K562 (cell line): ENCODE data around the gene CLEC3B.

Experiments used
- C11orf30 ChIP-seq: fragments of 450-650 bp; IDR thresholded peaks from 2 replicates; pipeline ENCODE4 v1.6.1; 2016; ENCODE audit warnings: low read depth, mild to moderate bottlenecking
- CAMTA2 ChIP-seq: fragments of 250-450 bp; sonication (Bioruptor Pico); conservative IDR thresholded peaks from 2 replicates; pipeline ENCODE4 v1.5.1; 2022
- EHMT2 ChIP-seq: fragments of 450-650 bp; IDR thresholded peaks from 2 replicates; pipeline ENCODE4 v1.6.1; 2018; ENCODE audit warnings: antibody characterized with exemption
- KAT2B ChIP-seq: IDR thresholded peaks from one replicate; pipeline ENCODE4 v1.6.1; 2012; ENCODE audit warnings: low read depth, mild to moderate bottlenecking, control low read depth, inconsistent platforms, low read length, moderate library complexity
- PHF8 ChIP-seq: fragments of 200-600 bp; sonication (generic); IDR thresholded peaks from 2 replicates; pipeline ENCODE4 v1.6.1; 2012; ENCODE audit warnings: mixed run types, mild to moderate bottlenecking, inconsistent platforms, low read length, moderate library complexity, borderline replicate concordance
- TARDBP ChIP-seq: fragments of 450-650 bp; IDR thresholded peaks from 2 replicates; pipeline ENCODE4 v1.6.1; 2016
- TBL1XR1 ChIP-seq, 2 experiments: IDR thresholded peaks; 2 replicates each; pipeline ENCODE4 v1.6.1; 2012; ENCODE audit warnings: improper control_type of control experiment in 2 of 2, low read length in 2 of 2, mild to moderate bottlenecking in 1 of 2
- YBX1 ChIP-seq: fragments of 450-650 bp; IDR thresholded peaks from 2 replicates; pipeline ENCODE4 v1.7.1; 2016; ENCODE audit warnings: mild to moderate bottlenecking
- ZNF589 ChIP-seq: fragments of 200-800 bp; sonication (Bioruptor generic); IDR thresholded peaks from 2 replicates; pipeline ENCODE4 v1.6.1; 2016; ENCODE audit warnings: low read depth, missing genetic modification characterization, missing compliant biosample characterization
- TF ChIP-seq, protein P1 (sequence below), 3 experiments: IDR thresholded peaks in 2 of 3; conservative IDR thresholded peaks in 1 of 3; 2 replicates each; pipeline ENCODE4 v1.5.1; 2011 to 2012; ENCODE audit warnings: low read length in 3 of 3, mild to moderate bottlenecking in 3 of 3, control low read depth in 2 of 3, improper control_type of control experiment in 1 of 3, inconsistent platforms in 1 of 3, low read depth in 1 of 3, mixed read lengths in 1 of 3, moderate library complexity in 1 of 3; ENCODE audit not compliant: insufficient read depth in 2 of 3
- TF ChIP-seq, protein P2 (sequence below), 2 experiments: fragments of 450-650 bp; formaldehyde crosslinking in 1 of 2; IDR thresholded peaks; 2 replicates each; pipeline versions ENCODE4 v1.4.0 to v1.6.1; 2014 to 2020; ENCODE audit warnings: mild to moderate bottlenecking in 2 of 2, borderline replicate concordance in 1 of 2, low read depth in 1 of 2
- TF ChIP-seq, protein P3 (sequence below): sonication (generic); formaldehyde crosslinking; IDR thresholded peaks from 2 replicates; pipeline ENCODE4 v1.9.0; 2022; ENCODE audit warnings: mild to moderate bottlenecking, missing genetic modification reagents
- TF ChIP-seq, protein P4 (sequence below), 3 experiments: fragments of 200-800 bp in 1 of 3; fragments of 250-450 bp in 1 of 3; fragments of 450-650 bp in 1 of 3; sonication (Bioruptor Pico) in 1 of 3; sonication (Bioruptor generic) in 1 of 3; formaldehyde crosslinking in 1 of 3; IDR thresholded peaks; 2 replicates each; pipeline versions ENCODE4 v1.6.1 to v1.8.0; 2016 to 2022; ENCODE audit warnings: mild to moderate bottlenecking in 2 of 3, missing genetic modification characterization in 2 of 3, missing compliant biosample characterization in 1 of 3, moderate library complexity in 1 of 3

DNA sequence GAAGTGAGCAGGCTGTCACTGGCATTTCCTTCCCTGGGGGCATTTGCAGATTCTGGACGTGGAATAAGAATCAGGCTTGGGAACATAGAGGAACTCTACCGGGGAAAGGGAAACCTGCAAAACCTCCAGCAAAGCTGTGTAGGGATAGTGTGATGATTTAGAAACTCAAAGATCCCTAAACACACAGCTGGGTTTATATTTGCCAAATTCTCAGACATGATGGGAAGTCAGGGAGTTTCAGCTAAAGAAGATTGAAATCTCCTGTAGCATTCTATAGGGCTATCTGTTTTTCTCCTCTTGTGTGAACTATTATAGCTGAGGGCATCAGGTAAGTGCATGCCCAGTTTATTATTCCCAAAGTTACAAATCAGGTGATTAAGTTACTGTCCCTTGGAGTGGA lies 9.2 kb upstream of the CLEC3B start:
- no peak for TF ChIP-seq TARDBP
- no peak for TF ChIP-seq KAT2B
- TF ChIP-seq PHF8, result no peak
- TF ChIP-seq, protein P1, sequence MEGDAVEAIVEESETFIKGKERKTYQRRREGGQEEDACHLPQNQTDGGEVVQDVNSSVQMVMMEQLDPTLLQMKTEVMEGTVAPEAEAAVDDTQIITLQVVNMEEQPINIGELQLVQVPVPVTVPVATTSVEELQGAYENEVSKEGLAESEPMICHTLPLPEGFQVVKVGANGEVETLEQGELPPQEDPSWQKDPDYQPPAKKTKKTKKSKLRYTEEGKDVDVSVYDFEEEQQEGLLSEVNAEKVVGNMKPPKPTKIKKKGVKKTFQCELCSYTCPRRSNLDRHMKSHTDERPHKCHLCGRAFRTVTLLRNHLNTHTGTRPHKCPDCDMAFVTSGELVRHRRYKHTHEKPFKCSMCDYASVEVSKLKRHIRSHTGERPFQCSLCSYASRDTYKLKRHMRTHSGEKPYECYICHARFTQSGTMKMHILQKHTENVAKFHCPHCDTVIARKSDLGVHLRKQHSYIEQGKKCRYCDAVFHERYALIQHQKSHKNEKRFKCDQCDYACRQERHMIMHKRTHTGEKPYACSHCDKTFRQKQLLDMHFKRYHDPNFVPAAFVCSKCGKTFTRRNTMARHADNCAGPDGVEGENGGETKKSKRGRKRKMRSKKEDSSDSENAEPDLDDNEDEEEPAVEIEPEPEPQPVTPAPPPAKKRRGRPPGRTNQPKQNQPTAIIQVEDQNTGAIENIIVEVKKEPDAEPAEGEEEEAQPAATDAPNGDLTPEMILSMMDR (IDR thresholded peaks at IDR 0.05 in 2 of 3, conservative IDR thresholded peaks at IDR 0.05 in 1 of 3; ENCODE audit: insufficient read depth in 2 of 3, low read depth in 1 of 3, low read length in 3 of 3), result no peak
- TF ChIP-seq ZNF589 (CRISPR knock-in tag), result no peak
- no peak for TF ChIP-seq EHMT2
- no peak for TF ChIP-seq TBL1XR1 (IDR thresholded peaks at IDR 0.05; ENCODE audit: low read length in 2 of 2)
- TF ChIP-seq, protein P2, sequence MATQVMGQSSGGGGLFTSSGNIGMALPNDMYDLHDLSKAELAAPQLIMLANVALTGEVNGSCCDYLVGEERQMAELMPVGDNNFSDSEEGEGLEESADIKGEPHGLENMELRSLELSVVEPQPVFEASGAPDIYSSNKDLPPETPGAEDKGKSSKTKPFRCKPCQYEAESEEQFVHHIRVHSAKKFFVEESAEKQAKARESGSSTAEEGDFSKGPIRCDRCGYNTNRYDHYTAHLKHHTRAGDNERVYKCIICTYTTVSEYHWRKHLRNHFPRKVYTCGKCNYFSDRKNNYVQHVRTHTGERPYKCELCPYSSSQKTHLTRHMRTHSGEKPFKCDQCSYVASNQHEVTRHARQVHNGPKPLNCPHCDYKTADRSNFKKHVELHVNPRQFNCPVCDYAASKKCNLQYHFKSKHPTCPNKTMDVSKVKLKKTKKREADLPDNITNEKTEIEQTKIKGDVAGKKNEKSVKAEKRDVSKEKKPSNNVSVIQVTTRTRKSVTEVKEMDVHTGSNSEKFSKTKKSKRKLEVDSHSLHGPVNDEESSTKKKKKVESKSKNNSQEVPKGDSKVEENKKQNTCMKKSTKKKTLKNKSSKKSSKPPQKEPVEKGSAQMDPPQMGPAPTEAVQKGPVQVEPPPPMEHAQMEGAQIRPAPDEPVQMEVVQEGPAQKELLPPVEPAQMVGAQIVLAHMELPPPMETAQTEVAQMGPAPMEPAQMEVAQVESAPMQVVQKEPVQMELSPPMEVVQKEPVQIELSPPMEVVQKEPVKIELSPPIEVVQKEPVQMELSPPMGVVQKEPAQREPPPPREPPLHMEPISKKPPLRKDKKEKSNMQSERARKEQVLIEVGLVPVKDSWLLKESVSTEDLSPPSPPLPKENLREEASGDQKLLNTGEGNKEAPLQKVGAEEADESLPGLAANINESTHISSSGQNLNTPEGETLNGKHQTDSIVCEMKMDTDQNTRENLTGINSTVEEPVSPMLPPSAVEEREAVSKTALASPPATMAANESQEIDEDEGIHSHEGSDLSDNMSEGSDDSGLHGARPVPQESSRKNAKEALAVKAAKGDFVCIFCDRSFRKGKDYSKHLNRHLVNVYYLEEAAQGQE (IDR thresholded peaks at IDR 0.05; ENCODE audit: borderline replicate concordance), result no peak
- TF ChIP-seq, protein P2 (CRISPR knock-in tag; IDR thresholded peaks at IDR 0.05; ENCODE audit: low read depth), result no peak
- TF ChIP-seq, protein P3, sequence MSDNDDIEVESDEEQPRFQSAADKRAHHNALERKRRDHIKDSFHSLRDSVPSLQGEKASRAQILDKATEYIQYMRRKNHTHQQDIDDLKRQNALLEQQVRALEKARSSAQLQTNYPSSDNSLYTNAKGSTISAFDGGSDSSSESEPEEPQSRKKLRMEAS, result no peak
- no peak for TF ChIP-seq C11orf30
- no peak for TF ChIP-seq YBX1
- TF ChIP-seq, protein P4, sequence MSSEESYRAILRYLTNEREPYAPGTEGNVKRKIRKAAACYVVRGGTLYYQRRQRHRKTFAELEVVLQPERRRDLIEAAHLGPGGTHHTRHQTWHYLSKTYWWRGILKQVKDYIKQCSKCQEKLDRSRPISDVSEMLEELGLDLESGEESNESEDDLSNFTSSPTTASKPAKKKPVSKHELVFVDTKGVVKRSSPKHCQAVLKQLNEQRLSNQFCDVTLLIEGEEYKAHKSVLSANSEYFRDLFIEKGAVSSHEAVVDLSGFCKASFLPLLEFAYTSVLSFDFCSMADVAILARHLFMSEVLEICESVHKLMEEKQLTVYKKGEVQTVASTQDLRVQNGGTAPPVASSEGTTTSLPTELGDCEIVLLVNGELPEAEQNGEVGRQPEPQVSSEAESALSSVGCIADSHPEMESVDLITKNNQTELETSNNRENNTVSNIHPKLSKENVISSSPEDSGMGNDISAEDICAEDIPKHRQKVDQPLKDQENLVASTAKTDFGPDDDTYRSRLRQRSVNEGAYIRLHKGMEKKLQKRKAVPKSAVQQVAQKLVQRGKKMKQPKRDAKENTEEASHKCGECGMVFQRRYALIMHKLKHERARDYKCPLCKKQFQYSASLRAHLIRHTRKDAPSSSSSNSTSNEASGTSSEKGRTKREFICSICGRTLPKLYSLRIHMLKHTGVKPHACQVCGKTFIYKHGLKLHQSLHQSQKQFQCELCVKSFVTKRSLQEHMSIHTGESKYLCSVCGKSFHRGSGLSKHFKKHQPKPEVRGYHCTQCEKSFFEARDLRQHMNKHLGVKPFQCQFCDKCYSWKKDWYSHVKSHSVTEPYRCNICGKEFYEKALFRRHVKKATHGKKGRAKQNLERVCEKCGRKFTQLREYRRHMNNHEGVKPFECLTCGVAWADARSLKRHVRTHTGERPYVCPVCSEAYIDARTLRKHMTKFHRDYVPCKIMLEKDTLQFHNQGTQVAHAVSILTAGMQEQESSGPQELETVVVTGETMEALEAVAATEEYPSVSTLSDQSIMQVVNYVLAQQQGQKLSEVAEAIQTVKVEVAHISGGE (CRISPR knock-in tag; IDR thresholded peaks at IDR 0.05), result no peak
- TF ChIP-seq CAMTA2 (CRISPR knock-in tag), result no peak
